Measurements from ENCODE around the gene TBPL1.

TBPL1 gene

GRCh38 chr6:133953634-133954415 is 801 bp downstream of the TBPL1 start:
- DNase-seq (ENCODE audit: low read depth), result no peak
- TF ChIP-seq CTCF (IDR thresholded peaks at IDR 0.05; ENCODE audit: low read depth, low read length, missing control alignments), result no peak
- H3K4me3 ChIP-seq (ENCODE audit: low read depth, low read length), result peak overlapping the region; percentile 79

- DNase-seq (ENCODE audit: low read depth), result no peak
- no peak for TF ChIP-seq CTCF (IDR thresholded peaks at IDR 0.05; ENCODE audit: low read depth, low read length, missing control alignments)
- peak overlapping the region; percentile 79 for H3K4me3 ChIP-seq (ENCODE audit: low read depth, low read length)
Observed at GRCh38 chr6:133954657-133955576, 1.9 kb downstream of the TBPL1 start.

- H3K4me3 ChIP-seq (ENCODE audit: low read depth, low read length), result no peak overlapping the region; the same call in 1 of the 2 replicates
- DNase-seq (ENCODE audit: low read depth), result no peak
- no peak for TF ChIP-seq CTCF (IDR thresholded peaks at IDR 0.05; ENCODE audit: low read depth, low read length, missing control alignments)
Observed at GRCh38 chr6:133955582-133956415, 2.8 kb downstream of the TBPL1 start.

GRCh38 chr6:133956416-133957049 is 3.5 kb downstream of the TBPL1 start:
- H3K4me3 ChIP-seq (ENCODE audit: low read depth, low read length), result no peak overlapping the region
- TF ChIP-seq CTCF (IDR thresholded peaks at IDR 0.05; ENCODE audit: low read depth, low read length, missing control alignments), result no peak
- no peak for DNase-seq (ENCODE audit: low read depth)

GRCh38 chr6:133957227-133957626 is 4.2 kb downstream of the TBPL1 start:
- H3K4me3 ChIP-seq (ENCODE audit: low read depth, low read length), result no peak overlapping the region
- TF ChIP-seq CTCF (IDR thresholded peaks at IDR 0.05; ENCODE audit: low read depth, low read length, missing control alignments), result no peak
- no peak for DNase-seq (ENCODE audit: low read depth)

GRCh38 chr6:133957780-133958242 is 4.8 kb downstream of the TBPL1 start:
- DNase-seq (ENCODE audit: low read depth), result no peak
- TF ChIP-seq CTCF (IDR thresholded peaks at IDR 0.05; ENCODE audit: low read depth, low read length, missing control alignments), result no peak
- no peak overlapping the region for H3K4me3 ChIP-seq (ENCODE audit: low read depth, low read length)
